Epidermal melanocyte (primary cell): Measurements from ENCODE around the gene COL6A2.
"Not testable (repeated sequence)": the region's sequence is repeated elsewhere in the genome, so short reads cannot be mapped to it uniquely, and the experiment has no call there.

Experiments
- DNase-seq: peaks from one replicate; pipeline ENCODE4 v3.0.0; 2011; ENCODE audit warnings: low spot score; ENCODE audit not compliant: insufficient read length

Gene COL6A2

DNA sequence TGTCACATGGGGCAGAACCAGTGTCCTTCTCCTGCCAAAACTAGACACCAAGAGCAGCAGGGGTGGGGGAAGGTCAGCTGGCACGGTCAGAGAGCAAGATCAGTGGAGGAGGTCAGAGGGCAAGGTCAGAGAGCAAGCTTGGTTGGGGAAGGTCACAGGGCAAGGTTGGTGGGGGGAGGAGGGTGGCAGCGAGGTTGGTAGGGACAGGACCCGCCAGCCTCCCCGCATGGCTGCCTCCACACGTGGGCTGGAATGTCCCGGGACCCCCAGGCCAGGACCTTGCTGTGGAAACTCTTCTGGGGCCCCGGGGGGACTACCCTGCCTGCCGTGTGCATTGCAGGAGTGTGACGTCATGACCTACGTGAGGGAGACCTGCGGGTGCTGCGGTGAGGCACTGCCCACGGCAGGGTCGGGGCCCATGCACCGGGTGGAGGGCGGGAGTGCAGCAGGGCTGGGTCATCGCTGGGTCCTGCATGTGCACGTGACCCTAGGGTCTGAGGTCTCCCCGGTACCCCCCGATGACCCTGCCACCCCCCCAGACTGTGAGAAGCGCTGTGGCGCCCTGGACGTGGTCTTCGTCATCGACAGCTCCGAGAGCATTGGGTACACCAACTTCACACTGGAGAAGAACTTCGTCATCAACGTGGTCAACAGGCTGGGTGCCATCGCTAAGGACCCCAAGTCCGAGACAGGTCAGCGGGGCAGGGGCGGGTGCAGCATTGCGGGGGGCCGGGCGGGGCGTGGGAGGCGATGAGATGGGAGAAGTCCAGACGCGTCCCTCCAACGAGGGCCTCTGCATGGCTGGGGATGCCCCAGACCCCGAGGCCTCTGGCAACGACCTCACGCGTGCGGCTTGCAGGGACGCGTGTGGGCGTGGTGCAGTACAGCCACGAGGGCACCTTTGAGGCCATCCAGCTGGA is 27.3 kb downstream of the COL6A2 start:
- DNase-seq: peak; percentile 16

DNA sequence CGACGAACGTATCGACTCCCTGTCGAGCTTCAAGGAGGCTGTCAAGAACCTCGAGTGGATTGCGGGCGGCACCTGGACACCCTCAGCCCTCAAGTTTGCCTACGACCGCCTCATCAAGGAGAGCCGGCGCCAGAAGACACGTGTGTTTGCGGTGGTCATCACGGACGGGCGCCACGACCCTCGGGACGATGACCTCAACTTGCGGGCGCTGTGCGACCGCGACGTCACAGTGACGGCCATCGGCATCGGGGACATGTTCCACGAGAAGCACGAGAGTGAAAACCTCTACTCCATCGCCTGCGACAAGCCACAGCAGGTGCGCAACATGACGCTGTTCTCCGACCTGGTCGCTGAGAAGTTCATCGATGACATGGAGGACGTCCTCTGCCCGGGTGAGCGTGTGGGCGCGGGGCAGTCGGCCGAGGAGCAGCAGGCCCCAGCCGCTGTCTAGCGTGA is 28.0 kb downstream of the COL6A2 start:
- DNase-seq: peak; percentile 7

DNA sequence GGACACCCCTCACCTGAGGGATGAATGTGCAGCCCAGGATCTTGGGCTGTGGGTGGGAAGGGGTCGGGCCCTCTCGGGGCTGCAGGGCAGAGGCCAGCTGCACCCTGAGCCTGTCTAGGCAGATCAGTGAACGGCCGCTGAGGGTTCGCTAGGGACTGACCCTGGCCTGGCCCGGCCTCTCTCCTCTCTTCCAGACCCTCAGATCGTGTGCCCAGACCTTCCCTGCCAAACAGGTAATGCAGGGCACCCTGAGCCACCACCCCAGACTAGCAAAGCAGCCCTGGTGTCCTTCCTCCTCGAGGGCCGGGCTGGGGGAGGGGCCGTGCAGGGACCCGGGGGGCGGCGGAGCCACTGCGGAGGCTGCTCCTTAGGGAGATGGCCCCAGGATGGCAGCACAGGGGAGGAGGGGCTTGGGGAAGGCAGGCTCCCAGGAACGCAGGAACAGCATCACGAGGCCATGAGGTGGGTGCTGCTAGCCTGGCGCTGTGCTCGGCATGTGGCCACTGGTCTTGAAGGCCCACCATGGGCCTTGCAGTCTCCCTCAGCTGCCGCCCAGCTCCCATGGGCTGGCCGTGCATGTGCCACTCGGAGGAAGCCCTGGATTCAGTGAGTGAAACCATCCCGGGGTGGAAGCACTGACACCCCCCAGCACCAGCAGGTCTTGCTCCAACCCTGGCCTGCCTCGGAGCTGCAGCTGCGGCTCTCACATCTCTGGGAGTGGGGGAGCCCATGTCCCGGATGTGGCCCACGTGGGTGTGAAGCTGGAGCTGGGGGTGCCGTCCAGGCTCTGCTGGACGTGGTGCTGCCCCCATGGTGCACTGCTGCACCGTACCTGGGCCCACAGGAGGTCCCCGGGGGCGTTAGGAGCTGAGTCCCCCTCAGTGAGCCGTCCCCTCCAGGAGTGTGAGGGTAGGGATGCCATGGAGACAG is 28.7 kb downstream of the COL6A2 start:
- DNase-seq: peak; percentile 12

DNA sequence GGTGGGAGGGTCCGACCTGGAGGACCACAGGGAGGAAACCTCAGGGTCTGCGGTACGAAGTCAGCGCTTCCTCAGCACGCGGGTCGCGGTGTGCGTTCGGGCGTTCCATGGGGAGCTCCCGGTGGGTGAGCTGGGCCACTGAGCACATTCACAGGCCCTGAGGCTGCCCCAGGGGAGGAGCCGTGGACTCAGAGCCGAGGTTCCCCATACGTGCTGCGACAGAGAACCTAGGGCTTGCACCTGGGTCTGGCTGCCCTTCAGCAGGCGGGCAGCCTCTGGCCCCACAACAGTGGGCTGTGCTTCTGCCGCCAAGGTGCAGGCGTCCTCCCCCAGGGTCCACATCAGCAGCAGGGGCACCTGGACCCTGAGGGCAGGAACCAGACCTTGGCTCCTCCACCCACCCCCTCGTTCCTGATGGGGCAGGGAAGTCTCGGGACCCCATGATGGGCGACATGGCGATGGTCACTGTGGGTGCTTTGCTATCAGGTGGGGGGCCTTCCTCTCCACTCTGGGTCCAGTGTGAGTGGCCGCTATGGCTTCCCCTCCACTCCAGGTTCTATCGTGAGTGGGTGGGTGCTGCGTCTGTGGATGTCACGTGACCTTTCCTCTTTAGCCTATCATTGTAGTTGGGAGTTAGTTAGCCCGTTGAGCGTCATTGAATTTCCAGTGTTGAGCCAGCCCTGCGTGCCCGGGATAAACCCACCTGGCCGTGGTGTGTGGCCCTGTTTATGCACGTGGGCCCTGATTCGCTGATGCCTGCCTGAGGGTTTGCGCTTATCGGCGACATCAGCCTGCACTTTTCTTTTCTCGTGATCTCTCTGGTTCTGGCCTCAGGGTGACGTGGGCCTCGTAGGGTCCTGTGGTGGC is 29.6 kb downstream of the COL6A2 start:
- DNase-seq: peak; percentile 13

DNA sequence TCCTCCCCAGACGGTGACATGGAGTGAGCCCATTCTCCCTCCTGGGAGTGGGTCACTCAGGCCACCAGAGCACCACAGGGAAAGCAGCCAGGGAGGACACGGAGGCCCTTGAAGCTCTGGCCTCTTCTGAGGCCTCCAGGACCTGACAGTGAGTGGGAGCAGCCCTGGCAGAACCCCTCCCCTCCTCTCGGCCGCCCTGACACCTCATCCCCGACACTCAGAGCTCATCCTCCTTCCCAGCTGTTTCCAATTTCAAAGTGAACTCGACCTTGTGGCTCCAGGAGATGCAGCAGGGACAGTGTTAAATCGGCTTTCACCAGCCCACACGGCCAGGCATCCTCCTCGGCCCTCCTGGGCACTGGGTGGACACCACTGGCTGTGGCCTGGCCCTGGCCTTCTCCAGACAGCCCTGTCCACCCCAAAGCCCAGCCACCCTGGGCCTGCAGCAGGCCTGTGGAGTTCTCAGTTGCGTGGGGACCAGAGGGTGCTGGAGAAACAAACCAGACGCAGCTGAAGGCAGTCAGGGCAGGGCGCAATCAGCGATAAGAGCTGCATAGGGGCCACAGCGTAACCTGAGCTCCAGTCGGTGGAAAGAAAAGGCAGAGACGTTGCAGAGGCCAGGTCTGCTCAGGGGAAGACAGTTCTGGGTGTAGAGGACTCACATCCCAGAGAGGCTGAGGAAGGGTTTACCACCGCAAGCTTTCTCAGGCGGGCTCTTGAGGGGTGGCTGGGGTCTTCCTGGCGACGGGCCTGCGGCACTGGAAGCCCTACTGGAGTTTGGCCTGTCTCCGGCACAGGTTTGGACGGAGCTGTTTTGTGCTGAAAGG is 30.4 kb downstream of the COL6A2 start:
- no peak for DNase-seq

DNA sequence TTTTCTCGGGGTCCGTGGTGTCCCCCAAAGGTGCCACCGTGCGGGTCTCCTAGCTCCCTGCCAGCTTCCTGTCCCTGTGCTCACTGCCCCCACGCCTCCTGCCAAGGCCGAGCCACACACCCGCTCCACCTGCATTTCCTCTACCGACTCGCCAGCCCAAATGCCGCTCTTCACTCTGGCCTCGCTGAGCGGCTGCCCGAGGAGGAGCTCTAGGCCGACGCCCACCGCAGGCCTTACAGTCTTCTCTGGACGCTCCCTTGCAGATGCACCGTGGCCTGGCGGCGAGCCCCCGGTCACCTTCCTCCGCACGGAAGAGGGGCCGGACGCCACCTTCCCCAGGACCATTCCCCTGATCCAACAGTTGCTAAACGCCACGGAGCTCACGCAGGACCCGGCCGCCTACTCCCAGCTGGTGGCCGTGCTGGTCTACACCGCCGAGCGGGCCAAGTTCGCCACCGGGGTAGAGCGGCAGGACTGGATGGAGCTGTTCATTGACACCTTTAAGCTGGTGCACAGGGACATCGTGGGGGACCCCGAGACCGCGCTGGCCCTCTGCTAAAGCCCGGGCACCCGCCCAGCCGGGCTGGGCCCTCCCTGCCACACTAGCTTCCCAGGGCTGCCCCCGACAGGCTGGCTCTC is 31.1 kb downstream of the COL6A2 start:
- DNase-seq: no peak

DNA sequence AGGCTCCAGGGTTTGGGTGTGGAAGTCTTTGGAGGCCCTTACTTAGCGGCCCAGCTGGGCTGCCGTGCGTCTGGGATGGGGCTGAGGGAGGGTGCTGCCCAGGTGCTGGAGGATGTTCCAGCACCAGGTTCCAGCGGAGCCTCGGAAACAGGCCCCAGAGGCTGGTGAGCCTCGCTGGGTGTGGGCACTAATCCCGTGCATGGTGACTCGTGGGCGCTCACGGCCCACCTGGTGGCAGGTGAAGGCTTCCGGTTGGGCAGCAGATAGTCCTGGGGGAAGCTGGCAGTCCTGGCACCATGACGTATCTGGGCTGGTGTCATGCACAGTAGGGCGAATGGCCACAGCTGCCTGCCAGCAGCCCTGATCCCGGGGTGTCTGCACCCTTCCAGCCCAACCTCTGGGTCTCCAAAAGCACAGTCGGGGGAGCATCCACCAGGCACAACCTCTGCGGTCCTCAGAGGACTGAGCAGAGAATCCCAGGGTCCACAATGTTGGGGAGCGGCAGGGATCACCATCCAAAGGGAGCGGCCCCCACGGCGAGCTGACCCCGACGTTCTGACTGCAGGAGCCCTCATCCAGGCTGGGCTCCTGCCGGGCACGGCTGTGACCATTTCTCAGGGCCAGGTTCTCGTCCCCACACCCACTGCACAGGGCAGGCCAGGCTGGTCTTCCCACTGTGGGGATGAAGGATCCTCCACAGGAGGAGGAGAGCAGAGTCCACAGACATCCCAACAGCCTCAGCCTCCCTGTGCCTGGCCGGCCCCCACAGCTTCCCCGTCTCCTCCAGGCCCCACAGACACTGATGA is 32.1 kb downstream of the COL6A2 start:
- DNase-seq: no peak

DNA sequence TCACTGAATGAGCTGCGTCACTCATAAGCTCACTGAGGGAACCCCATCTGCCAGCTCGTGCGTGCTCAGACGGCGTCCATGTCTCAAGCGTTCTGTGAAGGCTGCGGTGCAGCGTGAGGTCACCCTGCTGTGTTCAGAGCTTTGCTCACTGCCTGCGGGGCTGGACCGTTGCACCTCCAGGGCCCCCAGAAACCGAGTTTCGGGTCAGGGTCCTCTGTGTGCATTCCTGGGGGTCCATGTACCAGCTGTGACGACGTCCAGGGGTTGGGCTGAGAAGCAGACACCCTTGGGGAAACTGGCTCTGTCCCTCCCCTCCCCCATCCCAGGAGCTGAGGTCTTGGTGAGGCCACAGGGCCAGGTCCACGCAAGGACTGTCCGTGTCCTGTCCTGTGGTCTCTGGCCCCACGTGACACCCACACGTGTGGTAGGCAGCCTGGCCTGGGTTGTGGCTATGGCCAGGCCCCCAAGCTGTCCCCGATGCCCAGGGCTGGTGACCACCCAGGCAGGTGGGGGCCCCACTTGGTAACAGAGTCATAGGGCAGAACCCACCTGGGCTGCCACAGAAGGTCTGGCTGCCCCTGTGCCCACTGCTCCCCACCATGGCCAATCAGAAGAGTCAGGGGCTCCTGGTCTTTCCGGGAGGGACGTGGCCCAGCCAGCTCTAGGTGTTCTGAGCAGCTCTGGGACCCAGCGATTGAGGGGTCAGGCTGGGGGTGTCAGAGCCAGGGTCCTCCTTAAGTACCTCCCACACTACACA is 33.1 kb downstream of the COL6A2 start:
- no peak for DNase-seq

DNA sequence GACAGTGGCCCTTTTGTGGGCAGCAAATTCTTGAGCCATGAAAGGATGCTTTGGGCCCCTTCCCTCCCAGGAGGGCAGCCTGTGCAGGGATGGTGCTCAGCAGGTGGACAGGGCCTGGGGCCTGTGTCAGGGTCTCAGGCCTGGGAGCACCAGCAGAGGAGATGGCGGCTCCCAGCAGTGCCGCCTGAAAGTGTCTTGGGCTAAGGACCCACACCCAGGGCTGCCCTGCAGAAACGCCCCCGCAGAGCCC is 33.6 kb downstream of the COL6A2 start:
- no peak for DNase-seq

DNA sequence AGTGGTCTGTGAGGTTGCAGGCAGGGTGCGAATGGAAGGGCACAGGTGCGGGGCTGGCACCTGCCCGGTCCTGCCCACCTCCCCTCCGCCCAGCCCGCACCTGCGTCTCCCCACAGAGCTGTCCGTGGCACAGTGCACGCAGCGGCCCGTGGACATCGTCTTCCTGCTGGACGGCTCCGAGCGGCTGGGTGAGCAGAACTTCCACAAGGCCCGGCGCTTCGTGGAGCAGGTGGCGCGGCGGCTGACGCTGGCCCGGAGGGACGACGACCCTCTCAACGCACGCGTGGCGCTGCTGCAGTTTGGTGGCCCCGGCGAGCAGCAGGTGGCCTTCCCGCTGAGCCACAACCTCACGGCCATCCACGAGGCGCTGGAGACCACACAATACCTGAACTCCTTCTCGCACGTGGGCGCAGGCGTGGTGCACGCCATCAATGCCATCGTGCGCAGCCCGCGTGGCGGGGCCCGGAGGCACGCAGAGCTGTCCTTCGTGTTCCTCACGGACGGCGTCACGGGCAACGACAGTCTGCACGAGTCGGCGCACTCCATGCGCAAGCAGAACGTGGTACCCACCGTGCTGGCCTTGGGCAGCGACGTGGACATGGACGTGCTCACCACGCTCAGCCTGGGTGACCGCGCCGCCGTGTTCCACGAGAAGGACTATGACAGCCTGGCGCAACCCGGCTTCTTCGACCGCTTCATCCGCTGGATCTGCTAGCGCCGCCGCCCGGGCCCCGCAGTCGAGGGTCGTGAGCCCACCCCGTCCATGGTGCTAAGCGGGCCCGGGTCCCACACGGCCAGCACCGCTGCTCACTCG is 34.1 kb downstream of the COL6A2 start:
- no peak for DNase-seq

DNA sequence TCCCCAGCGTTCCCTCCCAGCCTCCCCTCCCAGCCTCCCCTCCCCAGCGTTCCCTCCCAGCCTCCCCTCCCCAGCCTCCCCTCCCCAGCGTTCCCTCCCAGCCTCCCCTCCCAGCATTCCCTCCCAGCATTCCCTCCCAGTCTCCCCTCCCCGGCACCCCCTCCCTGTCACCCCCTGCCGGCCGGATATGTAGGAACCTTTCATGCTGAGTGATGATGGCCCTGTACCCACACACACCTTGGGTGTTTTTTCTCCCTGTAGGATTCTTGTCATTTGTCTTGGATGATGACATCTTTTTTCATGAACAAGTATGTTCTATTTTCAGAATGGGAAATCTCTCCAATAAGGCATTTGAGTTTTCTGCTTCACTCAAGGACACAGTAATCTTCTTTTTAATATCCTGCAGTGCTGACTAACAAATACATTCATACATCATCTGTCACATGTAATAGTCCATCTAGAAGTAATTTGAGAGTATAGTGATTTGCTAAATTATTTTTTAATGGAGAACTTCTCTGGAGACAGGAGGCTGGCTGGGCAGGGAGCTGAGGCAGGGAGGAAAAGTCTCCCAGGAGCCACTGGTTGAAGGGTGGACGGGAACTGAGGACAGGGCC is 38.0 kb downstream of the COL6A2 start:
- no peak for DNase-seq

DNA sequence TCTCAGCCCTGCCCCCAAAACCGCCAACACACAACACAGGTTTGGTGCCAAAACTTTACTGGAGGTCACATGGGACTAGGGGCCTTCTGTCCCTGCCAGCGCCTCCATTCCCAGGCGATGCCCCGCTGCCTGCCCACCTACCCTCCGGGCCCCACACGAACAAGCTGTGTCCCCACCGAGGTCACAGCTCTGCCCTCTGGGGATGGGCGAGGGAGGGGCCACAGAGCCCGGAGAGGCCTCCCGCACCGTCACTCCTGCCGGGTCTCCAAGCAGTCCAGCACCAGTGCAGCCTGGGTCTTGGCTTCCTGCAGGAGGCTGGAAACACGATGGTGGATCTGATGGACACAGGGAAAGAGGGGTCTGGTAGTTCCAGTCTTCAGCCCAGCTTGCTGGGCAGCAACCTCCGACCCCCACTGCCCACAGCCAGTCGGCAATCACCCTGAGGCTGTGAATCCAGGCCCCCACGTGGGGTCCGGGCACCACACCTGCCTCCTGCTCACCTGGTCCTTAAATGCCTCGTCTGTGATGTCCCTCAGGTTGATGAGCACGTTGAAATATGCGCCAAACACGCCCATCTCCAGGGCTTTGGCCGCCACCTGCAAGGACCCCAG is 38.9 kb downstream of the COL6A2 start:
- DNase-seq: no peak

DNA sequence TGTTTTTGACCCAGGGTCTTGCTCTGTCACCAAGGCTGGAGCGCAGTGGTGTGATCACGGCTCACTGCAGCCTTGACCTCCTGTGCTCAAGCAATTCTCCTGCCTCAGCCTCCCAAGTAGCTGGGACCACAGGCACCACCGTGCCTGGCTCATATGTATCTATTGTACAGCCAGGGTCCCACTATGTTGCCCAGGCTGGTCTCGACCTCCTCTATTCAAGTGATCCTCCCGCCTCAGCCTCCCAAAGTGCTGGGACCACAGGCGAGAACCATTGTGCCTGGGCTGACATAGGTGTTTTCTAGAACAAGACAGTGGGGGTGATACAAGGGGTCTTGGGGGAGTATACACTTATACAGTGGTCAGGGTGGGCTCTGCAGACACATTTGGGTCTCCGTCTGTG is 40.0 kb downstream of the COL6A2 start:
- DNase-seq: no peak

DNA sequence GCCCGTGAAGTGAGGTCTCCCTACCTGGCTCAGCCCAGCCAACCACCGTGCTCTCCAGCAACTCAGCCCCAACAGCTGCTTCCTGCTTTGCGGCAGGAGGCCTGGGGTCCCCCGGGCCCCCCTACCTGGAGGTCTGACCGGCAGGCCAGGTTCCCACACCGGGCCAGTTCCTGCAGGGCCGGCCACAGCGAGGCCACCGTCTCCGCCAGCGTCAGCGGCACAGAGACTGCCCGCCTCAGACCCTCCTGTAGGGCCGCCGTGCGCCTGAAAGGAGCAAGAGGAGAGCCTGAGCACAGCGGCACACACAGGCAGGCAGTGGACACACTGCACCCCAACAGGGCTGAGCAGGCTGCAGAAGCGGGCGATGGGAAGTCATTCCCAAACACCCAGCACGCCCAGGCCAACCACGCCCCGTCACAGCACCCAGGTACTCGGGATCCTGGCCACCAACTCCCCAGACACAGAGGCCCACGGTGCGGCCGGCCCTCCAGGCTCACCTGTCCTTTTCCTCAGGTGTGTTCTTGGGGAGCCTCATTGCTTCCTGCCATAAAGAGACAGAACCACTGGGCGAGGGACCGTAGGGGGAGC is 40.6 kb downstream of the COL6A2 start:
- DNase-seq: no peak

DNA sequence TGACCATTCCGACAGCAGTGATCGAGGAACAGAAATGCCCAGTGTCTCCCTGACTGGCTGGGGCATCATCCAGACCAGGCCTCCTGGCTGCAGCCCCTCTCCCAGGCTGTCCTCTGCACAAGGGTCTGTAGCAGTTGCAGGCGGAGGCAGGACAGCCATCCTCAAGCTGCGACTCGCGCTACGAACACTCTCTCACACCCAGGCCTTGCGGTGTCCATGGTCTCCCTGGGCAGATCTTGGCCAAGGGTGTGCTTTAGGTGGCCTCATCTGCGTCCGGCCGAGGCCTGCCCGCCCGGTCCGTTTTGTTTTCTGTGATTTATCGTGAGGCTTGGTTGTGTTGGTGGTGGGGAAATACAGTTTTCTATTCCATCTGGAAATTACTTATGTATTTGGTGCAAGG is 41.8 kb downstream of the COL6A2 start:
- DNase-seq: no peak

DNA sequence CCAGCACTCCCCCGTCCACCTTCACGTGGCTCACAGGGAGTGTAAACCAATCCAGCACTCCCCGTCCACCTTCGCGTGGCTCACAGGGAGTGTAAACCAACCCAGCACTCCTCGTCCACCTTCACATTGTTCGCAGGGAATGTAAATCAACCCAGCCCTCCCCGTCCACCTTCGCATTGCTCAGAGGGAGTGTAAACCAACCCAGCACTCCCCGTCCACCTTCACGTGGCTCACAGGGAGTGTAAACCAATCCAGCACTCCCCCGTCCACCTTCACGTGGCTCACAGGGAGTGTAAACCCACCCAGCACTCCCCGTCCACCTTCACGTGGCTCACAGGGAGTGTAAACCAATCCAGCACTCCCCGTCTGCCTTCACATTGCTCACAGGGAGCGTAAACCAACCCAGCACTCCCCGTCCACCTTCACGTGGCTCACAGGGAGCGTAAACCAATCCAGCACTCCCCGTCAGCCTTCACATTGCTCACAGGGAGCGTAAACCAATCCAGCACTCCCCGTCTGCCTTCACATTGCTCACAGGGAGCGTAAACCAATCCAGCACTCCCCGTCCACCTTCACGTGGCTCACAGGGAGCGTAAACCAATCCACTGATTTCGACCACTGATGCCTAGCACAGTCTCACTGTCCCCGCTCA is 42.6 kb downstream of the COL6A2 start:
- DNase-seq: not testable (repeated sequence)
